TTC549 (cell line): ENCODE results near the gene SOX12.
"Not testable (repeated sequence)": the region's sequence is repeated elsewhere in the genome, so short reads cannot be mapped to it uniquely, and the experiment has no call there.

Source experiments
- FAIRE-seq: peaks from 2 replicates; lab custom pipeline; 2012; peaks lifted over from hg19 to GRCh38; lab: Jason Lieb, UNC

The SOX12 gene

DNA sequence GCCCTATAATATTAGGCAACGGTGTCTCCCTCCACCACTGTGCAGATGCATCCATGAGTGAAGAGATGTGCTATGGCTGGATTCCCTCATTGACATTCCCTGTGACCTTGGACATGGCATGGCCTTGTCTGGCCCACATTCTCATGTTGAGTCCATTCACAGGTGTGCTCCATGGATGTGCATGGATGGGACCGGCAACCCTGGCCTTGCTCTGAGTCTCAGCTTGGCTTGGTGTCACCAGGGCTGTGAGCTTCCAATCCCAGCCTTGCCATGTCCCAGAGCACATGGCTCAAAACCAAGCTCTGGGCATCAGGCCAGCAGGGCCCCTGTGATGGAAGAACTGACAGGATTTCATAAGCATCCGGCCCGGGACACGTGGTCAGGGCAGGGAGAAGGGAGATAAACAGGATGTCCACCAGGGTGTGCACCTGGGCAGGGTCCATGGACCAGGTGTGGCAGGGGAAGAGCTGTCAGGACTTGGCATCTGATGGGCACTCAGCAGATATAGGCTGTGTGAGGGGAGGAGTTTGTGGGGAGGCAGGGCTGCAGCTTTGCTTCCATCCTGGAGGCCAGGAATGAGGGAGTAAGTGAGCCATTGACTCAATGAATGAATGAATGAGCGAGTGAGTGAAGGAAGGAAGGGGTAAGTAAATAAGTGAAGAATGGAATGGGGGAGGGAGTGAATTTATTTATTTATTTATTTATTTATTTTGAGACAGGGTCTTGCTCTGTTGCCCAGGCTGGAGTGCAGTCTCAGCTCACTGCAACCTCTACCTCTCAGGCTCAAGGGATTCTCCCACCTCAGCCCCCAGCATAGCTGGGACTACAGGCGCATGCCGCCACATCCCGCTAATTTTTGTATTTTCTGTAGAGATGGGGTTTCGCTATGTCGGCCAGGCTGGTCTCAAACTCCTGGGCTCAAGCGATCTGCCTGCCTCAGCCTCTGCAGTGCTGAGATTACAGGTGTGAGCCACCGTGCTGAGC, 37.2 kb downstream of the SOX12 start:
- FAIRE-seq = no peak

GRCh38 chr20:363319-364078, 38.1 kb downstream of the SOX12 start:
- no peak for FAIRE-seq

GRCh38 chr20:364905-365794, 39.8 kb downstream of the SOX12 start:
- no peak for FAIRE-seq

- FAIRE-seq = no peak
Measured at GRCh38 chr20:366041-366718, 40.8 kb downstream of the SOX12 start.

DNA sequence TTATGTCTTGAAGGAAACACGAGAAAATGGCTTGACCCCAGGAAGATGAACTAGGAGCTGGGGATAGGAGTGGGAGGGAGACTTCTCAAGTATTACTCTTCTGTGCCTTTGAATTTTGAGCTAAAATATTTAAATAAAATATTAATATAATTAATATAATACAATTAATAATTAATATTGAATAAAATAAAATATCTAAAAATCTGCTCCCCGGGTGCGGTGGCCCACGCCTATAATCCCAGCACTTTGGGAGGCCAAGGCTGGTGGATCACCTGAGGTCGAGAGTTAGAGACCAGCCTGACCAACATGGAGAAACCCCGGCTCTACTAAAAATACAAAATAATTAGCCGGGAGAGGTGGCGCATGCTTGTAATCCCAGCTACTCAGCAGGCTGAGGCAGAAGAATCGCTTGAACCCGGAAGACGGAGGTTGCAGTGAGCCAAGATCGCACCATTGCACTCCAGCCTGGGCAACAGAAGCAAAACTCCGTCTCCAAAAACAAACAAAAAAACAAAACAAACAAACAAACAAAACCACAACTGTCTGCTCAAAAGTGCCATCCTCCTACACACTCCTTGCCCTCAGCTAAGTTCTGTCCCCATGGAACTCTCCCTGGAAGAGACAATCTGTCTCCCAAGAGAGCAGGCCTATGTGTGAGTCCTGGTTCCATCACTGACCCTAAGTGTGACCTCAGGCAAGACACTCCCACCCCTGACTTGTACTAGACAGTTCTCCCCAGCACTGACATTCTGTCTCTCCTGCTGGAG, 41.5 kb downstream of the SOX12 start:
- no peak for FAIRE-seq

DNA sequence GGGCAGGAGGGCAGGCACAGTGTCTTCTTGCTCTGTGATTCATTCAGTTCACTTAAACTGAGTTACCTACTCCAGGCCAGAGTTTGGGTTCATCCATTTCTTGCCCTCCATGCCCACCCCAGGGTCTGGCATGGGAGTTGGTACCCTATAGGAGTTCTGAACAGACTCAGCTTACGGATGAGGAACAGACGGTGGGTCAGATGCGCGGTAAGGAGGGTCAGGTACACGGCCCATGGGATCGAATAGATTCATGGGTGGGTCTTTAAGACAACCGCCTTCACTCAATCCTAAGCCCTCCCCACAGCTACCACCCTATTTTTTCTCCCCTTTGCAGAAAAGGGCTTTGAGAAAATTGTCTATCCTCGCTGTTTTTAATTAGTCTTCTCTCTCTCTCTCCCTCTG, 42.1 kb downstream of the SOX12 start:
- no peak for FAIRE-seq

DNA sequence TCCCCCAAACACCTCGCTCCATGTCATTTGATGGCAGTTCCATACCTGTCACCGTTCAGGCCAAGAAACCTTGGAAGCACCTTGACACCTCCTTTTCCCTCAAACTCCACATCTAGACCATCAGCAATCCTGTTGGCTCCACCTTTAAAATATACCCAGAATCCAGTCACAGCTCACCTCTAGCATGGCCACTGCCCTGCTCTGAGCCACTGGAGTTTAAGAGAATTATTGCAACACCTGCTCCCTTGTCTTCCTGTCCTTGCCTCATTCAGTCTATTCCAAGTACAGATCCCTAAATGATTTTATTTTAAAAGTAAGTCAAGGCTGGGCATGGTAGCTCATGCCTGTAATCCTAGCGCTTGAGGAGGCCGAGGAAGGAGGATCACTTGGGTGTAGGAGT, 43.6 kb downstream of the SOX12 start:
- no peak for FAIRE-seq

DNA sequence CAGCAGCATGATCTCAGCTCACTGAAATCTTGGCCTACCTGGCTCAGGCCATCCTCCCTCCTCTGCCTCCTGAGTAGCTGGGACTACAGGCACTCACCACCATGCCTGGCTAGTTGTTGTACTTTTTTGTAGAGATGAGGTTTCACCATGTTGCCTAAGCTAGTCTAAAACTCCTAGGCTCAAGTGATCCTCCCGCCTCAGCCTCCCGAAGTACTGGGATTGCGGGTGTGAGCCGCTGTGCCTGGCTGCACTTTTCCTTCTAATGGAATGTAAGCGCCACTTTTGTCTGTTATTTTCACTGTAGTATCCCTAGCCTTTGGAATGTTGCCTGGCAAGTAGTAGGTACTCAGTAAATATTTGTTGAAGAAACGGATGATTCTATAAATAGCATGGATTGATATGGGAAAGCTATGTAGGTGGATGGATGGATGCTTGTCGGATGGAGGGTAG, 44.8 kb downstream of the SOX12 start:
- FAIRE-seq = no peak

DNA sequence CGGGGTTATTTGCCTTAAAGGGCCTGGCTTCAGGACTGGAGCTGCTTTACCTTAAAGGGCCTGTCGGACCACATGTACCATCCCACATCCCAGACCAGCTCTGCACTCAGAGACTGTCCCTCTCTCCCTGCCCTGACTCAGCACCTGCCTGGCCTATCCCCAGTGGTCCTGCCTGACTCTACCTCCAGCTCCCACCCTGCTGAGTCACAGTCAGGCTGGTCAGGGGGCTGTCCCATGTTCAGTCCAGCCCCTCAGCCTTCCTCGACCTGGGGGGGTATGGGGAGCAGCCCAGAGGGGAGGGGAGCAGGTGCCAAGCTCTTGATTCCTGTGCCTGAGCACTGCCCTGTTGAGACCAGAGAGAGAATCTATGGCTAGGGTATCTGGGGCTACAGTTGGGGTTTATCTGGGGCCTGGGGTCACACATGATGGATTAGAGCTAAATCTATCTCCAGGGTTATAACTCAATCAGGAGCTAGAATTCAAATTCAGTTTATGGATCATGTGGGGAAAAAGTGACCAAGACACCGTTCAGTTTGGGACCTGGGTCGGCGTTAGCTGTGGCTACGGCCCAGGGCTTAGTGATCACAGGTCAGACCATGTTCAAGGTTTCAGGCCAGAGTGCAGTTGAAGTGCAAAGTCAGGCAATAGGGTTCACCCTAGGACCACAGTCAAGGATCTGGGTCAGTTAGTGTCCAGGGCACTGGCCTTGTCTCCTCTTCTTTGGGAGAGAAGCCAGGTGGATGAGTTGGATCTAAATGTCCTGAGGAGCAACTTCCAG, 45.8 kb downstream of the SOX12 start:
- FAIRE-seq = no peak

DNA sequence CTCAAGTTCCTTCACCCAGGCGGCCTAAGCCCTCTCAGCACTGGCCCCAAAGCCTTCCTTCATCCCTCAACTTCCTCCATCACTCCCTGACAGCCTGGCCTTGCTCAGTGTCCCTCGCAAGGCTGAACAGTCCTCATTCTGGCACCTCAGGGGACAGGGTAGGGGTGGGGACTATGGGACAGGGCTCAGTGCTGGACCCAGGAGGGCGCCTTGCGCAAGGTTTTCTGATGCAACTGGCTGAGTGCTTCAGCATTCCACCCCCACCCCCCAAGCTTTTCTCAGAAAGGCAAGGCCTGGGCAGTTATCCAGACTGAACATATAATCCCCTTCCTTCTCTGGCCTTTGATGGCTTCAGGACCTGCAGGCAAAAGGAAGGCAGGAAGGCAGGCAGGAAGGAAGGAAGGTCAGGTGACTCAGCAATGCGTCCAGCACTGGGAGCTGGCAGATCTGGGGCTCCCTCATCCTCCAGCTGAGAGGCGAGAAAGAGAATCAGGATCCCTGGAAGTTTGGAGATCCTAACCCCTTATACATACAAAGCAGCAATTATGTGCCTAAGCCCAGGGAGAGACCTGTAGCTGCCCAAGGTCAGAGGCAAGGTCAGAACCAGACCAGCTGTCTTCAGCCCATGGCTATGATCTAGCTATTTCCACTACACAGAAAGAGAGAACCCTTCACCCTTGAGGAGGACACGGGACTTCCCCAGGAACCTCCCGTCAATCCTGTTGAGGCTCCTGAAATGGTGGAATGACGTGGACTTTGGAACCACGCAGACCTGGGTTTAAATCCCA, 46.6 kb downstream of the SOX12 start:
- FAIRE-seq = no peak

GRCh38 chr20:372543-373082, 47.3 kb downstream of the SOX12 start:
- FAIRE-seq = not testable (repeated sequence)

DNA sequence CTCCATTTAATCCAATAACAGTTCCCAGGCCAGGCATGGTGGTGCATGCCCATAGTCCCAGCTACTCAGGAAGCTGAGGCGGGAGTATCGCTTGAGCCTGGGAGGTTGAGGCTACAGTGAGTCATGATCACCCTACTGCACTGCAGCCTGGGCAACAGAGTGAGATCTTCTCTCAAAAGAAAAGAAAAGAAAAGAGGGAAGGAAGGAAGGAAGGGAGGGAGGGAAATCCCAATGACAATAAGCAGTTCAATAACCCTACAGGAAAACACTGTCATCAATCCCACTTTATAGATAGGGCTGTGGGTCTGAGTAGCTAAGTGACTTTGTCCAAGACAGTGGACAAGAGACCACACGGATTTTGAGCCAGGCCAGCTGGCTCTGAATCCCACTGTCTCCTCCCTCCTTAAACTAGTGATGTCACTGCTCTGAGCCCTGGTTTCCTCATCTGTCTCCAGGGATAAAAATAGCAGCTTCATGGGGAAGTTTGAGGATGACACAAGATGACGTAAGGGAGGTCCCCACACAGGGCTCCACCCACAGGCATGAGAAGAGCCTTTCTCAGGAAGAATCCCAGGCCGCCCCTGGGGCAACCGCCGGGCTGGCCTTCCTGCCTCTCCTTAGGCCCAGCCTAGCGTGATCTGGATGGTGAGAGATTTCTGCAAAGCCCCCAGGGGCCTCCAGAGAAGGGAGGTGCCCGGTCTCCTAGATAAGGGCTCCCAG, 48.0 kb downstream of the SOX12 start:
- no peak for FAIRE-seq

DNA sequence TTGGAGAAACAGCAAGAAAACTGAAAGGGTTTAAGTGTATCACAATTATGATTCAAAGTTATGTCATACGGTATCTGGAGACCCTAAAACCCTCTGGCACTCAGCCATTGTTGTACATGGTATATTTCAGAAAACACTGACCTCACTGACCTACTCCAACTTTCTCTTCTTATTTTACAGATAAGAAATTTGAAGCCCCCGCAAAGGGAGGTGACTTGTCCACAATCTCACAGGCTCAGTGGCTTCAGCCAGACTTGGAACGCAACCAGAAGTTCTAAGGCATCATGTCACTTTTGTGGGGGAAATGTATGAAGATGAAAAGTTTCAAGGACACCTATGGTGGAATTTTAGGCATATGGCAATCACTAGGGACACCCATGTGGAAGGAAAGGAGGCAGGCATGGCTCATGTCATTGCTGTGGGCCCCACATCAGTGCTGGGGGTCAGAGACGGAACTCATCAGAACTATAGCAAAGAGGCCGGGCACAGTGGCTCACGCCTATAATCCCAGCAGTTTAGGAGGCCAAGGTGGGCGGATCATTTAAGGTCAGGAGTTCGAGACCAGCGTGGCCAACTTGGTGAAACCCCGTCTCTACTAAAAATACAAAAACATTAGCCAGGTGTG, 50.0 kb downstream of the SOX12 start:
- FAIRE-seq = no peak

GRCh38 chr20:376089-376488, 50.7 kb downstream of the SOX12 start:
- FAIRE-seq = no peak

DNA sequence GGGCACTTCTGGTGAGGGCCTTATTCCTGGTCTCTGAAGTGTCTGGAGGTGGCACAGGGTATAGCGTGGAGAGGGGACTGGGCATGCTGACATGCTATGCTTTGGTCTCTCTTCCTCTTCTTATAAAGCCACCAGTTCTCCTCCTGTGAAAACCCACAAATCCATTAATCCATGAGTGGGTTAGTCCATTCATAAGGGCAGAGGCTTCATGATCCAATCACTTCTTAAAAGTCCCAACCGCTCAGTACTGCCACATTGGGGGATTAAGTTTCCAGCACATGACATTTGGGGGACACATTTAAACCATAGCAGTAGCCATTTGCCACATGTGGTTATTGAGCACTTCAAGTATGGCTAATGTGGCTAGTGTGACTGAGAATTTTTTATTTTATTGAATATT, 51.4 kb downstream of the SOX12 start:
- FAIRE-seq = no peak

GRCh38 chr20:377578-377977, 52.2 kb downstream of the SOX12 start:
- FAIRE-seq = not testable (repeated sequence)

GRCh38 chr20:378961-379336, 53.6 kb downstream of the SOX12 start:
- FAIRE-seq = no peak
